Spleen (tissue), 7 donors: ENCODE results near the gene MREG.

ENCODE experiments used
- POLR2A ChIP-seq, 3 donors: fragments of 450-650 bp; IDR thresholded peaks; one replicate each; pipeline ENCODE4 v1.5.1; 2017; ENCODE audit warnings: antibody characterized with exemption in 3 of 3, mild to moderate bottlenecking in 1 of 3
- TF ChIP-seq, protein P1 (sequence below), 11 experiments: fragments of 200-600 bp in 7 of 11; fragments of 450-650 bp in 4 of 11; sonication (generic) in 4 of 11; IDR thresholded peaks in 8 of 11; conservative IDR thresholded peaks in 3 of 11; 1 replicate in 7 of 11; 2 replicates in 4 of 11; pipeline versions ENCODE4 v1.4.0 to v1.8.0; 2016 to 2021; ENCODE audit warnings: antibody characterized with exemption in 11 of 11, inconsistent platforms in 4 of 11, mild to moderate bottlenecking in 1 of 11
- donor health status: DM: no; HTN: no; CAD: no; lungs with moderate emphysema.
- donor health status: DM: no; HTN: no; CAD: no.
- donor health status: DM: no; HTN: no; CAD: no.

DNA sequence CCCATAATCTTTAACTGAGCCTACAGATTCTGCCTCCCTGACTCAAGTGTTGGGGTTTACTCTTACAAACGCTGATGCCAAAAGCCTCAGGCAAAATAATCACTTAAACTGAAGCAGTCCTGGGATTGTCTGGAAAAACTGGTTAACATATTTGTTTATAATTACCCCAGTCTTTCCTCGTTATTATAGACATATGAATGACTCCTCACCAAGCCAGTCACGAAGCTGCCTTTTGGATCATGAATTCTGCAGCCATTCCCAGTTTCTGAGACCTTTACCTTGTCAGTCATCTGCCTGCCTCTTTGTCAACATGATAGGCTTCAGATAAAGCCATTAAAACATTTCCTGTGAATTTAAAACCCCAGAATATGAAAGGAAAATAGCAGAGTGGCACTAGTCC is 46.4 kb downstream of the MREG start:
- TF ChIP-seq, protein P1, sequence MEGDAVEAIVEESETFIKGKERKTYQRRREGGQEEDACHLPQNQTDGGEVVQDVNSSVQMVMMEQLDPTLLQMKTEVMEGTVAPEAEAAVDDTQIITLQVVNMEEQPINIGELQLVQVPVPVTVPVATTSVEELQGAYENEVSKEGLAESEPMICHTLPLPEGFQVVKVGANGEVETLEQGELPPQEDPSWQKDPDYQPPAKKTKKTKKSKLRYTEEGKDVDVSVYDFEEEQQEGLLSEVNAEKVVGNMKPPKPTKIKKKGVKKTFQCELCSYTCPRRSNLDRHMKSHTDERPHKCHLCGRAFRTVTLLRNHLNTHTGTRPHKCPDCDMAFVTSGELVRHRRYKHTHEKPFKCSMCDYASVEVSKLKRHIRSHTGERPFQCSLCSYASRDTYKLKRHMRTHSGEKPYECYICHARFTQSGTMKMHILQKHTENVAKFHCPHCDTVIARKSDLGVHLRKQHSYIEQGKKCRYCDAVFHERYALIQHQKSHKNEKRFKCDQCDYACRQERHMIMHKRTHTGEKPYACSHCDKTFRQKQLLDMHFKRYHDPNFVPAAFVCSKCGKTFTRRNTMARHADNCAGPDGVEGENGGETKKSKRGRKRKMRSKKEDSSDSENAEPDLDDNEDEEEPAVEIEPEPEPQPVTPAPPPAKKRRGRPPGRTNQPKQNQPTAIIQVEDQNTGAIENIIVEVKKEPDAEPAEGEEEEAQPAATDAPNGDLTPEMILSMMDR (IDR thresholded peaks at IDR 0.05 in 8 of 11, conservative IDR thresholded peaks at IDR 0.05 in 3 of 11), result no peak
- no peak for TF ChIP-seq POLR2A (IDR thresholded peaks at IDR 0.05)
